HepG2 (cell line): ENCODE data around the gene DCAF4L1. TPM values are rescaled to one million over a fixed set of nuclear protein-coding genes. Genes with fewer than 3 reads are reported as not detected.

Experiments used
- ARID4A ChIP-seq: sonication (generic); formaldehyde crosslinking; IDR thresholded peaks from 2 replicates; pipeline ENCODE4 v1.5.0; 2020; ENCODE audit warnings: mild to moderate bottlenecking, missing genetic modification reagents, borderline replicate concordance
- ATF2 ChIP-seq: sonication (generic); formaldehyde crosslinking; IDR thresholded peaks from 2 replicates; pipeline ENCODE4 v1.4.0; 2020; ENCODE audit warnings: missing genetic modification reagents
- BRD4 ChIP-seq: sonication (generic); formaldehyde crosslinking; IDR thresholded peaks from 2 replicates; pipeline ENCODE4 v1.4.0; 2020; ENCODE audit warnings: missing genetic modification reagents
- CTCF ChIP-seq: sonication (generic); formaldehyde crosslinking; IDR thresholded peaks from 2 replicates; pipeline ENCODE4 v1.5.0; 2020; ENCODE audit warnings: mild to moderate bottlenecking, missing genetic modification reagents, moderate library complexity
- MIER2 ChIP-seq: IDR thresholded peaks from 2 replicates; pipeline ENCODE4 v1.6.1; 2016; ENCODE audit warnings: missing biosample characterization, missing genetic modification reagents
- NBN ChIP-seq: fragments of 450-650 bp; conservative IDR thresholded peaks from 2 replicates; pipeline ENCODE4 v1.6.1; 2017
- NCOR1 ChIP-seq: fragments of 200-600 bp; sonication (generic); IDR thresholded peaks from 2 replicates; pipeline ENCODE4 v1.7.0; 2017; ENCODE audit warnings: antibody characterized with exemption, low read length, borderline replicate concordance
- PITX1 ChIP-seq: sonication (generic); formaldehyde crosslinking; IDR thresholded peaks from 2 replicates; pipeline ENCODE4 v1.5.1; 2020; ENCODE audit warnings: mild to moderate bottlenecking, missing genetic modification reagents
- SKIL ChIP-seq: sonication (generic); formaldehyde crosslinking; IDR thresholded peaks from 2 replicates; pipeline ENCODE4 v1.8.0; 2022; ENCODE audit warnings: missing genetic modification reagents, mild to moderate bottlenecking, moderate library complexity, borderline replicate concordance
- TBX2 ChIP-seq: sonication (generic); formaldehyde crosslinking; IDR thresholded peaks from 2 replicates; pipeline ENCODE4 v1.5.0; 2020; ENCODE audit warnings: missing genetic modification reagents, mild to moderate bottlenecking, borderline replicate concordance
- THAP7 ChIP-seq: sonication (generic); formaldehyde crosslinking; IDR thresholded peaks from 2 replicates; pipeline ENCODE4 v1.8.1; 2023; ENCODE audit warnings: mild to moderate bottlenecking, missing genetic modification reagents
- ZC3H13 ChIP-seq: sonication (generic); formaldehyde crosslinking; IDR thresholded peaks from 2 replicates; pipeline ENCODE4 v1.8.1; 2023; ENCODE audit warnings: mild to moderate bottlenecking, missing genetic modification reagents, moderate library complexity
- ZNF253 ChIP-seq: sonication (generic); formaldehyde crosslinking; IDR thresholded peaks from 2 replicates; pipeline ENCODE4 v1.8.0; 2022; ENCODE audit warnings: mild to moderate bottlenecking, missing genetic modification reagents, borderline replicate concordance
- ZNF354B ChIP-seq: sonication (generic); formaldehyde crosslinking; IDR thresholded peaks from 2 replicates; pipeline ENCODE4 v1.8.0; 2022; ENCODE audit warnings: mild to moderate bottlenecking, missing genetic modification reagents
- ZNF549 ChIP-seq: sonication (generic); formaldehyde crosslinking; IDR thresholded peaks from 2 replicates; pipeline ENCODE4 v1.5.0; 2020; ENCODE audit warnings: missing genetic modification reagents
- ZNF614 ChIP-seq: IDR thresholded peaks from 2 replicates; pipeline ENCODE4 v1.6.1; 2018; ENCODE audit warnings: missing biosample characterization, missing genetic modification reagents, inconsistent platforms, borderline replicate concordance
- ZNF746 ChIP-seq: sonication (generic); formaldehyde crosslinking; IDR thresholded peaks from 2 replicates; pipeline ENCODE4 v1.8.0; 2022; ENCODE audit warnings: mild to moderate bottlenecking, missing genetic modification reagents
- polyA plus RNA-seq, 8 experiments: library from polyadenylated mRNA; depleted of rRNA in 3 of 8; stranded (reverse) in 7 of 8; unstranded in 1 of 8; fragments of >200 nt; fragmentation: Illumina TruSeq in 4 of 8; extraction: Trizol in 4 of 8; gene quantifications; 2 replicates each; pipeline versions ENCODE4 v1.2.1 to v1.2.3, GENCODE V29; 2011 to 2016; ENCODE audit warnings: low read depth in 4 of 8, missing spikeins in 1 of 8, mixed read lengths in 1 of 8; ENCODE audit not compliant: insufficient read depth in 1 of 8
- total RNA-seq, 5 experiments: library from RNA; depleted of rRNA; stranded (reverse); fragments of >200 nt; fragmentation: Illumina TruSeq; extraction: Trizol; gene quantifications; 2 replicates each; pipeline ENCODE4 v1.2.3, GENCODE V29; 2016; ENCODE audit warnings: low read depth in 1 of 5

The DCAF4L1 gene
- total and polyA plus RNA-seq, 2 of the 13 experiments (the other 11 are each of a cell fraction or from before 2014, with no cell fraction given) = 0.05 to 0.09 TPM

GRCh38 chr4:41990365-41991111 is 9.0 kb downstream of the DCAF4L1 start, which contains the start of gene SLC30A9 (continued):
- TF ChIP-seq SKIL (CRISPR knock-in tag) (no peak), BRD4 (CRISPR knock-in tag) (0 out of 2 replicates have a peak, but pooled peaks have one; percentile 25), CTCF (CRISPR knock-in tag) (peak; percentile 50), NBN (no peak), NCOR1 (no peak), ZNF253 (CRISPR knock-in tag) (no peak), ARID4A (CRISPR knock-in tag) (peak; percentile 92), ZNF746 (no peak), THAP7 (CRISPR knock-in tag) (peak; percentile 46; the same call in 1 of the 2 replicates), ZC3H13 (no peak), ZNF614 (CRISPR knock-in tag) (peak; percentile 38; the same call in 1 of the 2 replicates), PITX1 (CRISPR knock-in tag) (peak; percentile 80), MIER2 (CRISPR knock-in tag) (no peak), ZNF354B (CRISPR knock-in tag) (no peak), TBX2 (peak; percentile 71; the same call in 1 of the 2 replicates), ZNF549 (CRISPR knock-in tag) (no peak), ATF2 (CRISPR knock-in tag) (peak; percentile 72)
